BLaER1 (cell line): Measurements from ENCODE around the gene TBC1D32.

Experiments used
- H3K27ac ChIP-seq: shearing (Covaris generic); formaldehyde crosslinking; 2 replicates; pipeline ENCODE4 v1.8.1; 2022
- H3K27me3 ChIP-seq: shearing (Covaris generic); formaldehyde crosslinking; 2 replicates; pipeline ENCODE4 v1.8.1; 2022
- H3K36me3 ChIP-seq: shearing (Covaris generic); formaldehyde crosslinking; 2 replicates; pipeline ENCODE4 v1.8.1; 2022
- H3K4me1 ChIP-seq: shearing (Covaris generic); formaldehyde crosslinking; 2 replicates; pipeline ENCODE4 v1.8.1; 2022
- H3K4me2 ChIP-seq: shearing (Covaris generic); formaldehyde crosslinking; 2 replicates; pipeline ENCODE4 v1.8.1; 2022
- H3K4me3 ChIP-seq: shearing (Covaris generic); formaldehyde crosslinking; 2 replicates; pipeline ENCODE4 v1.8.1; 2022
- H3K9ac ChIP-seq: shearing (Covaris generic); formaldehyde crosslinking; 2 replicates; pipeline ENCODE4 v1.8.1; 2022
- H3K9me3 ChIP-seq: shearing (Covaris generic); formaldehyde crosslinking; 2 replicates; pipeline ENCODE4 v1.8.1; 2022
- H4K20me1 ChIP-seq: shearing (Covaris generic); formaldehyde crosslinking; 2 replicates; pipeline ENCODE4 v1.8.1; 2022
- Cebpa-rat ChIP-seq: shearing (Covaris generic); IDR thresholded peaks from 2 replicates; pipeline ENCODE4 v1.8.1; 2022

The TBC1D32 gene

DNA sequence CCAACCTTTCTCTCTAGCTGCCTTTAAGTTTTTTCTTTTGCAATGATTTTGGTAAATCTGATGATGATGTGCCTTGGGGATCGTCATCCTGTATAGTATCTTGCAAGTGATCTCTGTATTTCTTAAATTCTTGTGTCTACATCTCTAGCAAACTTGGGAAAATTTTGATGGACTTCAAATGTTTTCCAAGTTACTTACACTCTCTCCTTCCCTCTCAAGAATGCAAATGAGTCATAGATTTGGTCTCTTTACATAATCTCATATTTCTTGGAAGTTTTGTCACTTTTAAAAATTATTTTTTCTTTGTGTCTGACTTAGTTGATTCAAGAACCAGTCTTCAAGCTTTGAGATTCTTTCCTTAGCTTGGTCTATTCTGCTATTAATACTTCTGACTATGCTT is 176.4 kb downstream of the TBC1D32 start:
- Histone ChIP-seq H3K36me3 (peaks cover 37% of the 10 kb centered on the region), H3K4me3 (no peak overlapping the region), H3K27me3 (no peaks in the 10 kb centered on the region), H3K9me3 (peaks cover 26% of the 10 kb centered on the region), H3K27ac (no peak overlapping the region), H3K4me2 (no peak overlapping the region), H3K9ac (no peak overlapping the region), H4K20me1 (no peaks in the 10 kb centered on the region), H3K4me1 (peaks cover 7% of the 10 kb centered on the region)
- no peak for TF ChIP-seq Cebpa-rat

DNA sequence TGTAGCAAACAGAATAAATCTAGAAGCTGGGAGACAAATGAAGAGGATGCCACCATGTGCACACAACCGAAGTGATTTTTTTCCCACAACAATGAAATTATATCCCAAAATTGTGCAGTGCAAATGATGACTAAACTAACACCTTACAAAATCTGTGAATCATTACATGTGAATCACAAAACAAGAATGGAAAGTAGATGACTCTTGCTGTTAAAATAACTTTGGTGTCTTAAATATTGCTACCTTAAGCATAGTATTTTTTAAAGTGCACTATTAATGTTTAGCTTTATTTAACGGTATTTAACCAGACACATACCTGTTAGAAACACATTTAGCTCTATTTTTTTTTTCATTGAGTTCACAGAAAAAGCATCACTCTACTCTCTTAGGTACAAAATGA is 190.8 kb downstream of the TBC1D32 start:
- peaks cover 8% of the 10 kb centered on the region; the same call in 1 of the 2 replicates for H3K36me3 ChIP-seq
- peaks cover 19% of the 10 kb centered on the region for H3K9me3 ChIP-seq
- H3K27ac ChIP-seq, result no peak overlapping the region
- H3K4me2 ChIP-seq, result no peak overlapping the region
- no peak overlapping the region for H3K9ac ChIP-seq
- no peaks in the 10 kb centered on the region for H4K20me1 ChIP-seq
- no peak overlapping the region for H3K4me3 ChIP-seq
- no peaks in the 10 kb centered on the region for H3K4me1 ChIP-seq
- no peaks in the 10 kb centered on the region for H3K27me3 ChIP-seq
- TF ChIP-seq Cebpa-rat, result no peak

DNA sequence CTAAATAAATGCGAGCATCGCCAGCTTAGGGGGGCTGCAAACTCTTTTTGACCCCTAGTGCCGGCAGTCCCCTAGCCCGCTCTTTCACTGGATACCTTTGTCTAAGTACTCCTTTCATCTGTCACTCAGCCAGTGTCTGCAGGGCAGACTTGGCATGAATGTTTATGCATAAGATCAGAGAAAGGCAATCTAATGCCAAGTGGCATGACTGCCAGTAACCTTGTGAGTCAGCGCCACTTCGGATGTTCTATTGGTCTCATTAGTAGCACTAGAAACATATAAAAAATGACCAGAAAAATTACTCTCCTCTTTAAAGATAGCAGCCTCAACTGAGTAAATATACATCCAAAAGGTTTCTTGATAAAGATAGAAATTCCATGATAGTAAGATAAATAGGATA is 192.2 kb downstream of the TBC1D32 start:
- Histone ChIP-seq H4K20me1 (no peaks in the 10 kb centered on the region), H3K4me1 (no peaks in the 10 kb centered on the region), H3K27ac (no peak overlapping the region), H3K27me3 (no peaks in the 10 kb centered on the region), H3K9ac (no peak overlapping the region), H3K9me3 (peaks cover 19% of the 10 kb centered on the region), H3K4me3 (no peak overlapping the region), H3K36me3 (peaks cover 8% of the 10 kb centered on the region; the same call in 1 of the 2 replicates), H3K4me2 (no peak overlapping the region)
- no peak for TF ChIP-seq Cebpa-rat

DNA sequence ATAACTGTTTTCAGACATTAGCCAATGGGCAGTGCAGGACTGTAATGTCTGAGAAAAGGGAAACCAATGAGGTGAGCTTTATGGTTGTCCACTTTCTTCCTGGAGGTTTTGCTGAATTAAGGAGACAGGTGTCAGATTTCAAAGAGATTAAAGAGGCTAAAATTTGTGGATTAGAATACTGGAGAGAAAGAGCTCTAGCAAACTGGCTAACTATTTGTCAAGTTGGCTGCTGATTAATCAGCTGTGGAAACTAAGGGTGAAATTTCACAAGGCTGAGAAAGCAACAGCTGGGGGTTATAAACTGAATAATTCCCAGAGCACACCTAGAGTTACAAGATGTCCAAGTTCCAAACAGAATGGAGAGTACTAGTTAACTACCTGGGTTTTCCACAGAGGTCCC is 198.9 kb downstream of the TBC1D32 start:
- Histone ChIP-seq H4K20me1 (no peaks in the 10 kb centered on the region), H3K4me1 (no peaks in the 10 kb centered on the region), H3K27me3 (no peaks in the 10 kb centered on the region), H3K9ac (no peak overlapping the region), H3K27ac (no peak overlapping the region), H3K4me2 (no peak overlapping the region), H3K36me3 (no peaks in the 10 kb centered on the region), H3K9me3 (no peaks in the 10 kb centered on the region), H3K4me3 (no peak overlapping the region)
- TF ChIP-seq Cebpa-rat, result no peak

DNA sequence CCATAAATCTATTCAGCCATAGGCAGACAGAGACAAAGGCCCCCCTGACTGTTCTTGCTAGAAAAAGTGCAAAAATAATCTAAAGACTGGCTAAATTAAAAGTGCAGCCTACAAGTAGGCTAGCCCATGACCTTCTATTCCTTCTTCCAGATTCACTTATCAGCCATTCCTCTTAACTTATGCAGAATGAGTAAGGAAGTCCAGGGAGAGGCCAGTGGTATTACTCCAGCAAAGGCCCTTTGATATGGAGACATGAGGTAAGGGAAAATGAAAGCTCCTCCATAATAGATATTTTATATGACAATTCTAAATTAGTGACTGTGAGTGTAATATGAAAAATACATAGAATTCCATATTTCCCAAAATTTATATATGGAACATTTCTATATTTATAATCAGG is 199.4 kb downstream of the TBC1D32 start:
- H3K4me1 ChIP-seq, result no peaks in the 10 kb centered on the region
- no peak overlapping the region for H3K27ac ChIP-seq
- H4K20me1 ChIP-seq, result no peaks in the 10 kb centered on the region
- H3K4me3 ChIP-seq, result no peak overlapping the region
- H3K9me3 ChIP-seq, result no peaks in the 10 kb centered on the region
- H3K4me2 ChIP-seq, result no peak overlapping the region
- H3K36me3 ChIP-seq, result no peaks in the 10 kb centered on the region
- H3K27me3 ChIP-seq, result no peaks in the 10 kb centered on the region
- H3K9ac ChIP-seq, result no peak overlapping the region
- TF ChIP-seq Cebpa-rat, result no peak

DNA sequence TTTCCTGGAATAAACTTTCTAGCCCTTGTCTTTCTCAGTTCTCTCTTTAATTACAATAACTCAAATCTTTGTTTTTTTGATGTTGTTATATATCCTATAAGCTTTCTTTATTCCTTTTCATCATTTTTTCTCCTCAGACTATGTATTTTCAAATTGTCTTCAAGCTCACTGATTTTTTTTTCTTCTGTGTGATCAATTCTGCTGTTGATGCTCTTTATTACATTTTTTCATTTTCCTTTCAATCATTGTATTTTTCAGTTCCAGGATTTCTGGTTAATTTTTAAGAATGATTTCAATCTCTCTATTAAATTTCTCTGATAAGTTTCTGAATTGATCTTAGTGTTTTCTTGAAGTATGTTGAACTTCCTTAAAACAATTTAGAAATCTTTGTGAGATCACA is 209.7 kb downstream of the TBC1D32 start:
- no peaks in the 10 kb centered on the region for H3K27me3 ChIP-seq
- no peaks in the 10 kb centered on the region for H3K4me1 ChIP-seq
- no peak overlapping the region for H3K4me2 ChIP-seq
- H3K36me3 ChIP-seq, result peaks cover 26% of the 10 kb centered on the region
- no peak overlapping the region for H3K27ac ChIP-seq
- H3K9ac ChIP-seq, result no peak overlapping the region
- no peak for TF ChIP-seq Cebpa-rat
- H4K20me1 ChIP-seq, result no peaks in the 10 kb centered on the region
- no peak overlapping the region for H3K4me3 ChIP-seq
- H3K9me3 ChIP-seq, result peaks cover 22% of the 10 kb centered on the region

DNA sequence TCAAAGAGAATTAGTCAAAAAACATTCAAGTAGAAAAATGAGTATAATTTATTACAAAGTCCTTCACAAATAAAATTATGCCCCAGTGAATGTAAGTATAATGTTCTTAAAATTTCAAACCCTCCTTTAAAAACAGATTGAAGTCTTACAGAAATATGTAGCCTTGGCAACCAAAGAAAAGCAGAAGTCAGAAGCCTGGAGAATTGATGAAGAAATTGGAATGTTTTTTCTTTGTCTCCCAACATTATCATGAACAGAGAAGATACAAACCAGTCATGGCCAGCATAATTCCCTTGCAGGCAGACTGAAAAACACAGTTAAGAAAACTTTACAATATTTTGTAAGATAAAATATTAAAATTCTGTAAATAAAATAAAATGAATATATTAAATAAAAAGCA is 221.9 kb downstream of the TBC1D32 start:
- H3K4me2 ChIP-seq, result no peak overlapping the region
- H3K27me3 ChIP-seq, result no peaks in the 10 kb centered on the region
- no peaks in the 10 kb centered on the region for H4K20me1 ChIP-seq
- H3K9ac ChIP-seq, result no peak overlapping the region
- TF ChIP-seq Cebpa-rat, result no peak
- H3K9me3 ChIP-seq, result no peaks in the 10 kb centered on the region
- H3K4me3 ChIP-seq, result no peak overlapping the region
- H3K4me1 ChIP-seq, result no peaks in the 10 kb centered on the region
- 0 out of 2 replicates have a peak, but pooled peaks cover 3% of the 10 kb centered on the region for H3K36me3 ChIP-seq
- no peak overlapping the region for H3K27ac ChIP-seq

DNA sequence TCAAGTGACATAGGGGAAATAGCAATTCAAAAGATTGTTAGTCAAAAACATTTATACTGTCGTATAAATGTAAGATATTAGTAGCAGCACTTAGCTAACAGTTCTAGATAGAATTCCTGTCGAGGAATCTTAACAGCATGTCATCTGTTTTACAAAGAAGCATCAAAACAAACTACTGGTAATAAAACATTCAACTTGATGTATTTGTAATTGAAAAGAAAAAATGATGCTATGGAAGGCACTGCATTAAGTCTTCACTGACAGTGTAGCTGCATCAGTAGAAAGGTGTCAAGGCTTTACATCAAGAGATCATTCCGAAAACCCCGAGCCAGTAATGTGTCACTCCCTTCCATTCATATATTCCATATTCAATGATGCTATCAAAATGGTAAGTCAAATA is 223.5 kb downstream of the TBC1D32 start:
- Histone ChIP-seq H3K9ac (no peak overlapping the region), H3K36me3 (0 out of 2 replicates have a peak, but pooled peaks cover 3% of the 10 kb centered on the region), H3K27ac (no peak overlapping the region), H3K9me3 (no peaks in the 10 kb centered on the region), H3K27me3 (no peaks in the 10 kb centered on the region), H3K4me1 (no peaks in the 10 kb centered on the region), H3K4me3 (no peak overlapping the region), H4K20me1 (no peaks in the 10 kb centered on the region), H3K4me2 (no peak overlapping the region)
- no peak for TF ChIP-seq Cebpa-rat

DNA sequence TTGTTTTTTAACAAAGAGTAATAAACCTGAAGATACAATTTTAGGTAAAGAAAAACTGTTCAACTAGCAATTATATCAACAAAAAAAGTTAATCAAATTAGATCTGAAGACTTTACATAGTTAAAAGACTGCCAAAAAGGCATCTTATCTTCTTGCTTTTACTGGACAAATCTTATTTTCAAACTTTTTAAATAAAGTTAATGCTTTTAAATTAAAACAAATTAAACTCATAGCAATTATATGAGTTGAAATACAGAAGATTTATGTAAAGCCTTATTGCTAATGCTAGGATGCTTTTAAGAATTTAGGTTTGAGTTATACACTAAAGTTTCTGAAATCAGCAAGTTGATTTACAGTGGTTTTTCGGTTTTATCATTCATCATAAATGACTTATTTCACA is 227.3 kb downstream of the TBC1D32 start:
- Histone ChIP-seq H3K4me3 (no peak overlapping the region), H4K20me1 (no peaks in the 10 kb centered on the region), H3K36me3 (no peaks in the 10 kb centered on the region), H3K9me3 (0 out of 2 replicates have a peak, but pooled peaks cover 1% of the 10 kb centered on the region), H3K9ac (no peak overlapping the region), H3K4me2 (no peak overlapping the region), H3K4me1 (no peaks in the 10 kb centered on the region), H3K27ac (no peak overlapping the region), H3K27me3 (no peaks in the 10 kb centered on the region)
- TF ChIP-seq Cebpa-rat, result no peak

DNA sequence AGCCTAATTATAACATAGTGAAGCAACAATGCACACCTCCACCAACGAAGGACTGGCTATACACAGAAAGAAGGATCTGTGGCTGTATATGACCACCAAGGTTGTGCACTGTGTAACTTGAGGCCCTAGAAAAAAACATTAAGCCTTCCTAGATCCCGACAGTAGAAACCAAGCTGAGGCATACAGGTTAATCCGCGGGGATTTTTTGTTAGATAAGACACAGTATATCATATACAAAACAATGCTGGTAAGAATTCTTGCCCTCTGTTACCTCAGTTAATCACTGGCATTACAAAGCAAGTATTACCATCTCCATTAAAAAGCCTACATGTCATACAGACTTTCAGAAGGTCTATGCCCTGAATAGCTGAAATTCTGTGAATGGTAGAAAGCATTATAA is 228.8 kb downstream of the TBC1D32 start:
- Histone ChIP-seq H4K20me1 (no peaks in the 10 kb centered on the region), H3K9me3 (0 out of 2 replicates have a peak, but pooled peaks cover 3% of the 10 kb centered on the region), H3K4me2 (no peak overlapping the region), H3K36me3 (no peaks in the 10 kb centered on the region), H3K4me3 (no peak overlapping the region), H3K4me1 (no peaks in the 10 kb centered on the region), H3K27ac (no peak overlapping the region), H3K9ac (no peak overlapping the region), H3K27me3 (no peaks in the 10 kb centered on the region)
- TF ChIP-seq Cebpa-rat, result no peak

DNA sequence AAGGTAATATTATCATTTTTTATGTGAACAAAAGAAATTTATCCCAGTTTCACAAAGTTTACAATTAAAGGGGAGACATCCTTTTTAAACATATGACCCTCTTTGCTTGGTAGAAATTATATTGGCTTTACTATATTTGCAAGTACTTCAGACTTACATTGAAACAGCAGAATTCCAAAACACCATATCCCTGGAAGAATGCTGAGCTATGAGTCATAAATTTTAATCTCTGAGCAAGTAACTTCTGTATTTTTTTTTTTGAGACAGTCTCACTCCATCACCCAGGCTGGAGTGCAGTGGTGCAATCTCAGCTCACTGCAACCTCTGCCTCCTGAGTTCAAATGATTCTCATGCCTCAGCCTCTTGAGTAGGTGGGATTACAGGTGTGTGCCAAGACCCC is 240.4 kb downstream of the TBC1D32 start:
- H4K20me1 ChIP-seq, result no peaks in the 10 kb centered on the region
- no peaks in the 10 kb centered on the region for H3K9me3 ChIP-seq
- TF ChIP-seq Cebpa-rat, result no peak
- no peaks in the 10 kb centered on the region for H3K36me3 ChIP-seq
- H3K4me3 ChIP-seq, result no peak overlapping the region
- H3K27ac ChIP-seq, result no peak overlapping the region
- no peaks in the 10 kb centered on the region for H3K4me1 ChIP-seq
- H3K9ac ChIP-seq, result no peak overlapping the region
- H3K4me2 ChIP-seq, result no peak overlapping the region
- no peaks in the 10 kb centered on the region for H3K27me3 ChIP-seq
